GM12801 (cell line): Measurements from ENCODE around the gene KDM4E.

Experiments used
- TF ChIP-seq, protein P1 (sequence below): IDR thresholded peaks from one replicate; pipeline ENCODE4 v1.5.1; 2011; ENCODE audit warnings: control low read depth; ENCODE audit not compliant: insufficient read length; ENCODE audit errors: extremely low read depth

The KDM4E gene

DNA sequence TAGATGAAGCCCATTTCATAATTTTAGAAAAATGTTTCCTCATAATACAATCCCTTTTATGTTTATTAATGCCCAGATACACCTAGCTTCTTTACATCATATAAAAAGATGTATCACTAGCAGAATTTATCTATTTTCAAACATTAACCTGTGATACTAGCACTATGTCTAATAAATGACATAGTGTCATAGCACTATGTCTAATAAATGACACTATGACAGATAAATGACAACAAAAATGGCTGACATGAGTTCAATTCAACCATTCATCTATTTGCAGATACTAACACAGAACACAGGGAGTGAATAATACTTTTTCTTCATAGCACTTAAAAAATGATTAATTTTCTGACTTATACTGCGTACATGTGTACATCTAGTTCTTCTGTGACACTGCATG, 19.4 kb upstream of the KDM4E start:
- TF ChIP-seq, protein P1, sequence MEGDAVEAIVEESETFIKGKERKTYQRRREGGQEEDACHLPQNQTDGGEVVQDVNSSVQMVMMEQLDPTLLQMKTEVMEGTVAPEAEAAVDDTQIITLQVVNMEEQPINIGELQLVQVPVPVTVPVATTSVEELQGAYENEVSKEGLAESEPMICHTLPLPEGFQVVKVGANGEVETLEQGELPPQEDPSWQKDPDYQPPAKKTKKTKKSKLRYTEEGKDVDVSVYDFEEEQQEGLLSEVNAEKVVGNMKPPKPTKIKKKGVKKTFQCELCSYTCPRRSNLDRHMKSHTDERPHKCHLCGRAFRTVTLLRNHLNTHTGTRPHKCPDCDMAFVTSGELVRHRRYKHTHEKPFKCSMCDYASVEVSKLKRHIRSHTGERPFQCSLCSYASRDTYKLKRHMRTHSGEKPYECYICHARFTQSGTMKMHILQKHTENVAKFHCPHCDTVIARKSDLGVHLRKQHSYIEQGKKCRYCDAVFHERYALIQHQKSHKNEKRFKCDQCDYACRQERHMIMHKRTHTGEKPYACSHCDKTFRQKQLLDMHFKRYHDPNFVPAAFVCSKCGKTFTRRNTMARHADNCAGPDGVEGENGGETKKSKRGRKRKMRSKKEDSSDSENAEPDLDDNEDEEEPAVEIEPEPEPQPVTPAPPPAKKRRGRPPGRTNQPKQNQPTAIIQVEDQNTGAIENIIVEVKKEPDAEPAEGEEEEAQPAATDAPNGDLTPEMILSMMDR = no peak

DNA sequence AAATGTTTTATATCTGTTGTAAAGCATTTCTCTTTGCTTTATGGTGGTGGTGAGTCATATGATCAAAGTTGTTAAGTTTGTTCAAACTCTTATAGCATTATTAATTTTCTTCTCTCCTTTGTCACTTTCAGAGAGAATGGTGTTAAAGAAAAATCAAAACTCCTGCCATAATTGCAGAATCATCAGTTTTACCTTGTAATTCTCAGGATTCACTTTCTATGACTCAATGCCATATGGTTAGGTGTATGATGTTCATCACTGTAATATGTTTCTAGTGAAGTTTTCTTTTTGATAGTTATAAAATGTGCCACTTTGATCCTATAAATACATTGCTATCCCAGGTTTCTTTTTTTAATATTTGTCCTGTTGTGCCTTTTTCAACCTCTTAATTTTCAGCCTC, 13.7 kb upstream of the KDM4E start:
- TF ChIP-seq, protein P1 = no peak

DNA sequence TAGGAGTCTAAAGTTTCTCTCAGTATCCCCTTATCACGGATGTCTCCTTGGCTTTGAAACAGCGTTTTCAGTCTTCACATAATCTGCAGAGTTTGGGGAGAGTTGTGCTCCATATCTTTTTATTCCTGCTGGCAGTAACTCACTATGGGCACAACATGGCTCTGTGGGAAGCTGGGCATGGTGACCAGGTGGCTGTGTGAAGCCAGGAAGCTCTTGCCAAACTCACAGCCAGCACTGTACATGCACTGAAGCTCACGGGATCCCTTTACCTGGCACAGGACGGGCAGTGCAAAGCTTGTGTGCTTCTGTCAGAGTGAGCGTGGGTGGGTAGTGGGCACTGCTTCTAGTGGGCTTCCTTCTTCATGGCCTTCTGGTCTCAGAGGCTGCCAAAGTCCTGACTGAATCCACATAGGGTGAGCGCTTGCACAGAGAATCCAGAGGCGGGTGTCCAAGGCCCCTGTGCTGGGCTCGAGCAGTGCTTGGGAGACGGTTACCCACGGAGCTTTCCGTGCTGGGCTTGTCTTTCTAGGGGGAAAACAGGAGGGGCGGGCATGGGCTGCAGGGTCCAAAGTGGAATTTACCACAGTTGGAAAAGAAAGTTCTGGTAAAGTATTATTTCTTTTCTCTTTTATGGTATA, 10.8 kb upstream of the KDM4E start:
- TF ChIP-seq, protein P1 = no peak

DNA sequence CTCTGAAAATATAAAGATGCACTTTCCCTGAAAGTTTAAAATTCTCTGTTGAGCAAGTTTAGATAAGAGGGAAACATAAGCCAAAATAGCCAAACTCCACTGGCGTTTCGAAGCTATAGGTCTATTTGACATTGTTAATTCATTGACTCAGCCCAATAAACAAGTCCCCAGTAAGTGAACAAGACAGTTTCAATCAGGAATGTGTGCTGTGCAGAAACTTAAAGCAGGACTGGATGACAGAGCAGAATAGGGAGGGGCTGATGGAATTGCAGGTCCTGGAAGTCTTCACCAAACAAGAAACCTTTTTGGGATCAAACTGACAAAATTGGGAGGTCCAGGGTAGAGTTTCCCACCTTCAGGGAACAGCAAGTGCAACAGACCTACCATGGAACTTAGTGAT, 8.9 kb upstream of the KDM4E start:
- TF ChIP-seq, protein P1 = no peak

DNA sequence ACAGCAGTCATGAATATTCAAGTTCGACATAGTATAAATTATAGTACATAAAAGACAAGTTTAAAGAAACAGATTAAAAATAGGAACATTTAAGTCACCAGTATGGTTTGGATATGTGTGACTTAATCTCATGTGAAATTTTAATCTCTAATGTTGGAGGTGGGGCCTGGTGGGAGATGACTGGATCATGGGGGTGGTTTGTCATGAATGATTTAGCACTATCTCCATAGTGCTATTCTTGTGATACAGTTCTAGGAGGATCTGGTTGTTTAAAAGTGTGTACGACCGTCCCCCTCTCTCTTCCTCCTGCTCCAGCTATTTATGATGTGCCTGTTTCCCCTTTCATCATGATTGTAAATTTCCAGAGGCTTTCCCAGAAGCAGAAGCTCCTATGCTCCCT, 3.3 kb downstream of the KDM4E start:
- TF ChIP-seq, protein P1 = no peak

DNA sequence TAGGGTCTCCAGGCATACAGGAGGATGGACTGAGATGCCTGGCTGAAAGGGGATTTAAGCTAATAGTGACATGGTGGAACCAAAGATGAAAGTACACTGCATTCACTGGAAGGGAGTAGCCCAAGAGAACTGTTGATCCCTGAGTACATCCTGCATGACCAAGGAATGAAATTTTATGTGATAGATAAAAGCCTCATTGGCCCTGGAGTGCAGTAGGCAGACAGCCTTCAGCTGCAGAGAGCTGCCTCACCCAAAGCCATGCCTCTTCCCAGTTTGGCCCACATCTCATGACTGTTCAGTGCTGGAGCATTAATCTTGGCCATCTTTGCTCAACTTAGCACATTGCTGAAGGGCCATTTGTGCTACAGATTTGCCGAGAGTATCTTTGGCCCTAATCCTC, 8.0 kb downstream of the KDM4E start:
- TF ChIP-seq, protein P1 = no peak

DNA sequence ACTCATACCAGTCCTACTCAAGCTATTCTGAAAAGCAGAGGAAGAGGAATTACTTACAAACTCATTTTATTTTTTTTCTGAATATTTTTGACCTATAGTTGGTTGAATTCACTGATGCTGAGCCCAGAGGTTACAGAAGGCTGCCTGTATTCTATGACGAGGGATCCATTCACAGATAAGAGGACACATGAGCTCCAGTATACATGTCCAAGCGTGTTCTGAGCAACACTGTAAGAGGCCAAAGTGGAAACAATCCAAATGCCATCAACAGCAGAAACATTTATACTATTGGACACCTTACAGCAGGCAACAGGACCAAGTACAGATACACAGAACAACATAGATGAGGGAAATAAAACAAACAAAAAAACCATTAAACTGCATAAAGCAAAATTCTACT, 10.3 kb downstream of the KDM4E start:
- TF ChIP-seq, protein P1 = no peak

DNA sequence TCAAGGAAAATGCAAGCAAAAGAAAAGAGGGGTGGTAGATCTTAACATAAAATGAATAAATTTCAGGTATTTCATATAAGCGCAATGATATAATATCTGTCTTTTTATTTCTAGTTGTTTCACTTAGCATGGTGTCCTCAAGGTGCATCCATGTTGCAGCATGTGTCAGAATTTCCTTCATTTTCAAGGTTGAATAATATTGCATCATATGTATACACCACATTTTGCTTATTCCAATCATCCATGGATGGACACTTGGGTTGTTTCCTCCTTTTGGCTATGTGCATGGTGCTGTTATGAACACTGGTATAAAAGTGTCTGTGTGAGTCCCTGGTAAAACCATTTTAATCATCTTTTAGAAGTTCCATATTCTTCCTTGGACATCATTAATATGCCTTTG, 17.2 kb downstream of the KDM4E start:
- TF ChIP-seq, protein P1 = no peak
